HG03432 (cell line): ENCODE results near the gene BDNF.

Experiments used
- ATAC-seq: cut with Tn5 transposase; IDR thresholded peaks from one replicate; pipeline ENCODE4 v1.9.1; 2021; ENCODE audit warnings: mild to moderate bottlenecking, moderate library complexity; ENCODE audit not compliant: unreplicated experiment

The BDNF gene

GRCh38 chr11:27610280-27610679, 90.0 kb downstream of the BDNF start:
- no peak for ATAC-seq

- ATAC-seq, result no peak
Measured at GRCh38 chr11:27608951-27609350, 91.3 kb downstream of the BDNF start.

- no peak for ATAC-seq
Measured at GRCh38 chr11:27605422-27605821, 94.8 kb downstream of the BDNF start.
